Measurements from ENCODE around the gene KLHL28.

Gene KLHL28

DNA sequence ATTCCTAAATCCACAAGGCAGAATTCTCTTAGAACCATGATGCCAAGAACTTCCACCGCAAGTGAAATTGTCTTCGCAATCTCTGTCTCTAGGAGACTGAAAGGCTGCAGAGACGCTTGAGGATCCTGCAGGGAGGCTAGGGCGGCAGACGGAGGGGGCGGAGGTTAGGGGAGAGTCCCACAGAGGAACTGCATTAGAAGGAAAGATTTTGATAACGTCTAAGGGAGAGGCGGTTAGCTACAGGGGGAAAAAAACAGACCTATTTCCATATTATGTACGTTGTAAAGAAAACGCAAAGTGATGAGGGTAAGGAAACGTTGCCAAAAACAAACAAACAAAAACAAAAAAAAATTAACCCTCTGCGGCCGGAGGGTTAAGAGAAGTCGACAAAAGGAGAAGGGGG, 595 bp downstream of the KLHL28 start:
- in situ Hi-C loops (cut with MboI; ENCODE audit: low sequenced_read_pairs): no loop called here

- in situ Hi-C loops (cut with MboI; ENCODE audit: low sequenced_read_pairs): no loop called here
Observed at GRCh38 chr14:44960646-44961045, 1.1 kb downstream of the KLHL28 start.

GRCh38 chr14:44960146-44960545, 1.6 kb downstream of the KLHL28 start:
- in situ Hi-C loops (cut with MboI; ENCODE audit: low sequenced_read_pairs): no loop called here

GRCh38 chr14:44959538-44959937, 2.2 kb downstream of the KLHL28 start:
- in situ Hi-C loops (cut with MboI; ENCODE audit: low sequenced_read_pairs): no loop called here

GRCh38 chr14:44956866-44957265, 4.9 kb downstream of the KLHL28 start:
- in situ Hi-C loops (cut with MboI; ENCODE audit: low sequenced_read_pairs): no loop called here

- in situ Hi-C loops (cut with MboI; ENCODE audit: low sequenced_read_pairs): no loop called here
Observed at GRCh38 chr14:44955528-44955927, 6.2 kb downstream of the KLHL28 start.

GRCh38 chr14:44954750-44955149, 7.0 kb downstream of the KLHL28 start:
- in situ Hi-C loops (cut with MboI; ENCODE audit: low sequenced_read_pairs): no loop called here

- in situ Hi-C loops (cut with MboI; ENCODE audit: low sequenced_read_pairs): no loop called here
Observed at GRCh38 chr14:44952391-44953110, 9.2 kb downstream of the KLHL28 start.

DNA sequence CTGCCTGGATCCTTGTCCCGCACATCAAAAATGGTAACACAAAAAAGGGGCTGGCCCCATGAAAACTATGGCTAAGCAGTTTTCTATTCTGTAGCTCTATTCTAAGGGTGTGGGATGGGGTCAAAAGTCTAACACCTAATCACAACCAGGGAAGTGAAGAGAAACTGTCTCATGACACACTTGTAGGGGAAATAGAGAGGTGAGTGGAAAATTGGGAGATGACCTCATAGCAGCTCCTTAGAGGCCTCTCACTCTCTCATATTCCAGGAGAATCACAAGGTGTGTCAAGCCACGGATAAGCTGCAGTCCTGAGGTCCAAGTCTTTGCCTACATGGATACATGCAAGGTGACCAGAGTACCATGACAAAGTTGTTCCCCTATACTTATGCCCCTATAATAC, 10.7 kb downstream of the KLHL28 start:
- in situ Hi-C loops (cut with MboI; ENCODE audit: low sequenced_read_pairs): no loop called here

- in situ Hi-C loops (cut with MboI; ENCODE audit: low sequenced_read_pairs): no loop called here
Observed at GRCh38 chr14:44945264-44945663, 16.5 kb downstream of the KLHL28 start.

- in situ Hi-C loops (cut with MboI; ENCODE audit: low sequenced_read_pairs): no loop called here
Observed at GRCh38 chr14:44944107-44944506, 17.6 kb downstream of the KLHL28 start.

DNA sequence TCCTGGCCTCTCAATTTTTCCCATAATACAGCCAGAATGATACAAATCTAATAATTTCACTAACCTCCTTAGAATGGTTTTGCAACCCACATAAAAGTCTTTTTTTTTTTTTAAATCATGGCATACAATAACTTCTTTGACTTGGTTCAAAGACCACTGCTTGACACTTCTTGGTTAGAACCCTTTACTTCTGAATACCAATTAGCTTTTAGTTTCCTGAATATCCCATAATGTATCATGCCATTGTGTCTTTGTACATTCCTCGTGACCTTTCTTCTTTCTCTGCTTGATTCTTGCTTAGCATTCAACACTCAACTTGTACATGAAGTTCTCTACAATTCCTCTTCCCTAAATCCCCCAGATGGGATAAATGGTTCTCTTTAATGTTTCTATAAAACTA, 19.3 kb downstream of the KLHL28 start:
- in situ Hi-C loops (cut with MboI; ENCODE audit: low sequenced_read_pairs): no loop called here

GRCh38 chr14:44941591-44941990, 20.2 kb downstream of the KLHL28 start:
- in situ Hi-C loops (cut with MboI; ENCODE audit: low sequenced_read_pairs): no loop called here

GRCh38 chr14:44940944-44941343, 20.8 kb downstream of the KLHL28 start:
- in situ Hi-C loops (cut with MboI; ENCODE audit: low sequenced_read_pairs): no loop called here

DNA sequence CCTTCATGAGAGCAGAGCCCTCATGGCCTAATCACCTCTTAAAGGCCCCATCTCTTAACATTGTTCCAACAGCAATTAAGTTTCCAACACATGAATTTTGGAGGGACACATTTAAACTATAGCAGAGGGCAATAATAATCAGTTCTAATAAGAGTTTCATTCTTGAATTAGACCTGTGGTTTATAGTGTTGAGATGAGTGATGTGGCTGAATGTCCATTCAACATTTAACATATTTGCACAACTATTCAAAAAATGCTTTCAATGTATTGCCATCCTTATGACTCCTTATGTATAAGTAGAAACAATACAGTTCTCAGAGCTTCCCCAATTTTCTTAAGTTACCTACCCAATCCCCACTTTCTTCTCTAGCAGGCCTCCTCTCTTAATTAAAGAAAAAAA, 21.5 kb downstream of the KLHL28 start:
- in situ Hi-C loops (cut with MboI; ENCODE audit: low sequenced_read_pairs): no loop called here

- in situ Hi-C loops (cut with MboI; ENCODE audit: low sequenced_read_pairs): no loop called here
Observed at GRCh38 chr14:44937547-44937946, 24.2 kb downstream of the KLHL28 start.

- in situ Hi-C loops (cut with MboI; ENCODE audit: low sequenced_read_pairs): no loop called here
Observed at GRCh38 chr14:44935155-44935554, 26.6 kb downstream of the KLHL28 start.

DNA sequence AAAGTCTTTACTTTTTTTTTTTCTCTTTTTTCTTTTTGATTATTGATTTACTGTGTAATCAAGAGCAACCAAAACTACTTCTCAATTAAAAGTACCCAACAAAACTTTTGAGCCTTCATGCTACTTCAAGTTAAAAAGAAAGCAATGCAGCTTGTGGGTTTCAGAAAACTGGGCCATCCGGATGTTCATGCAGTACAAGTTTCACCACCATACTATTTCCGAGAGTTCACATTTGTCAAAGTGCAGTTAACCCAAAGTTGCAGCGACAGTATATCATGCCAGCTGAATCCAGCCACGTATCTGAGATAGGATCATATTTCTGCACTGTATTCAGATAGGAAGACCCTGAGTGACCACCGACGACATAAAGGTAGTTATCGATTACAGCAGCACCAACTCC, 33.0 kb downstream of the KLHL28 start:
- in situ Hi-C loops (cut with MboI; ENCODE audit: low sequenced_read_pairs): no loop called here

- in situ Hi-C loops (cut with MboI; ENCODE audit: low sequenced_read_pairs): no loop called here
Observed at GRCh38 chr14:44914849-44915248, 46.9 kb downstream of the KLHL28 start.

DNA sequence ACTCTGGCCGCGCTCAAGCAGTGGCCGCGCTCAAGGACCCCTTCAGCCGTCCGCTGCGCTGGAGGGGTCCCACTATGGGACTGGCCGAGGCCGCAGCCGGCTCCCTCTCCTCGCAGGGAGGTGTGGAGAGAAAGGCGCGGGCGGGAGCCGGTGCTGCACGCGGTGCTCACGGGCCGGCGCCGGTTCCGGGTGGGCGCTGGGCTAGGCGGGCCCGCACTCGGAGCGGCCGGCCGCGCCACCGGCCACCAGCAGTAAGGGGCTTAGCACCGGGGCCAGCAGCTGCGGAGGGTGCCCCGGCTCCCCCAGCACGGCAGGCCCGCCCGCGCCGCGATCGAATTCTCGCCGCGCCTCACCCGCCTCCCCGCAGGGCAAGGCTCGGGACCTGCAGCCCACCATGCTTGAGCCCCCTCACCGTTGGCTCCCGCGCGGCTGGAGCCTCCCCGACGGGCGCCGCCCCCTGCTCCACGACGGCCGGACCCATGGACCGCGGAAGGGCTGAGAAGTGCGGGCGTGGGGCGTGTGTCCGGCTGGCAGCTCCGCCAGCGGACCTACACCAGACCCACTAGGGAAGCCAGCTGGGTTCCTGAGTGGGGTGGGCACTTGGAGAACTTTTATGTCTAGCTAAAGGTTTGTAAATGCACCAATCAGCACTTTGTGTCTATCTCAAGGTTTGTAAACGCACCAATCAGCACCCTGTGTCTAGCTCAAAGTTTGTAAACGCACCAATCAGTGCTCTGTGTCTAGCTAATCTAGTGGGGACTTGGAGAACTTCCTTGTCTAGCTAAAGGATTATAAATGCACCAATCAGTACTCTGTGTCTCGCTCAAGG, 49.5 kb downstream of the KLHL28 start:
- in situ Hi-C loops (cut with MboI; ENCODE audit: low sequenced_read_pairs): no loop called here

GRCh38 chr14:44910821-44911220, 50.9 kb downstream of the KLHL28 start:
- in situ Hi-C loops (cut with MboI; ENCODE audit: low sequenced_read_pairs): no loop called here

GRCh38 chr14:44901696-44902095, 60.1 kb downstream of the KLHL28 start:
- in situ Hi-C loops (cut with MboI; ENCODE audit: low sequenced_read_pairs): no loop called here
